Activated CD4-positive, CD25-positive, alpha-beta regulatory T cell treated with anti-CD3 and anti-CD28 coated beads, Interleukin-2, amount 50 U/mL, for 72 hours (primary cell): ENCODE measurements around the gene TUBE1.
A peak's percentile ranks its signal among the peaks of the same experiment; 100 is the strongest.
"Not testable (repeated sequence)": the region's sequence is repeated elsewhere in the genome, so short reads cannot be mapped to it uniquely, and the experiment has no call there.

ENCODE experiments used
- DNase-seq: peaks from one replicate; pipeline ENCODE4 v3.0.0; 2021

The TUBE1 gene

GRCh38 chr6:112087136-112087911, at the start of gene TUBE1, which contains the start of gene FAM229B:
Gene TUBE1 (minus strand): TSS chr6:112087482. CDS start chr6:112087434, 48 bp downstream.
Gene FAM229B (plus strand): TSS chr6:112087591. CDS start chr6:112099284, 11,693 bp downstream.
- DNase-seq: peak; percentile 84

- DNase-seq: no peak
Measured at GRCh38 chr6:112130878-112131277, 43.6 kb upstream of the TUBE1 start.

- DNase-seq: no peak
Measured at GRCh38 chr6:112128208-112128607, 40.9 kb upstream of the TUBE1 start.

- DNase-seq: no peak
Measured at GRCh38 chr6:112123982-112124381, 36.7 kb upstream of the TUBE1 start.

GRCh38 chr6:112122756-112123155, 35.5 kb upstream of the TUBE1 start:
- no peak for DNase-seq

GRCh38 chr6:112118034-112118433, 30.8 kb upstream of the TUBE1 start:
- no peak for DNase-seq

DNA sequence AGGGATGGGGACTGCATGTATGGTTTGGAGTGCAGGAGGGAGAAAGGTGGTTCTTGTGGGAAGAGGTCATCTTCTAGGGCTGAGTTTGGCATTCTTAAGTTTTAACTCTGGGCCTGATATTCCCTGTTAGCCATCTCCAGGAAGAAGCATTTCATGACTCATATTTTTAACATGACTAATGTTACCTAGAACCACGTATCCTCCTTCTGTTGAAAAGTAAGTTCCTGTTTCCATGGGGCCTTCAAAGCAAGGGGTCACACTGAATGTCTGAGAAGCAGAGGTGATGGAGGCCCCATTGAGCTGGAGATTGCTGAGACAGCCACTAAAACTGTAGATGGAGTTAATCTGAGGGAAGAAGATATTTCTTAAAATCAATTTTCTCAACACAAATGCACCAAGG, 30.3 kb upstream of the TUBE1 start:
- no peak for DNase-seq

- DNase-seq: no peak
Measured at GRCh38 chr6:112116221-112116620, 28.9 kb upstream of the TUBE1 start.

DNA sequence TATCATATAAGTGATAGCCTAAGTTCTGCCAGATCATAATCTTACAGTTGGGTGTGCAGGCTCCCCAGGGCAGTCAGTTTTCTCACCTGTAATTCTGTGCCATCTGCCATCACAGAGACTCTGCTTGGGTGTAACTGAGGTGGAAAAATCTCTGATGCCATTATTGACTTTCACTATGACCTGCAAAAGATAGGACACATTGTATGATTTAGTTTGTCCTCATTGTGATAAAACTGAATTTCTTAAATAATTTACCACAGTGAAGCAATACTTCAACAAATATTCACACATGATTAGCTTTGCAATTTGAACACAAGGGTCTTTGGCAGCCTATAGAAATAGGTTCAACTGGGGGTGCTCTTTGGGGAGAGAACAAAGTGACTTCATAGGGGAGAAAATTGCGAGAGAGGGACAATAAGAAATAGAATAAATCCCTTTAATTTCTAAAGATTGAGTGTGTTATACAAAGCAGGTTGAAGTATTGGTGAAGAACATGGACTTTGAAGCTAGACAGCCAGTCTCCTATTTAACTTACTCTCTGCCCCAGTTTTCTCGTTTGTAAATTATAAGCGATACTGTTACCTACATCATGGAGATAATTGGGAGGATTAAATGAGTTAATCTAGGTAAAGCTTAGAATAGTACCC, 27.4 kb upstream of the TUBE1 start:
- no peak for DNase-seq

DNA sequence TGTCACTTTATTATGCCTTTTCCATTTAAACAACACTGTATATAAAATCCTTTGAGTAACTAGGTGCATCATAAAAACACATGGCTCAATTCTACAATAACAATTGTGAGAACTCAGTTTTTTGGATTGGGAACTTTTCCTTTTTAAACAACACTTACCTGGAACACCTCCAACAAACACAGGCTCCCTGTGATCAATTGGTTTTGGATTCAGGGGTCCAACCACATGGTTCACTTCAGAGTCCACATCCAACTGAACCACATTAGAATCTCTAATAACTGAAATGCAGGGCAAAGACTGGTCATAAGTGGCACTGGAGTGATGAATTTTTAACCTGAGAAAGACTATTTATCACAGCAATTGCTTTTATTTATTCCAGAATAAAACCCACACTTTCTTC, 26.6 kb upstream of the TUBE1 start:
- DNase-seq: no peak

DNA sequence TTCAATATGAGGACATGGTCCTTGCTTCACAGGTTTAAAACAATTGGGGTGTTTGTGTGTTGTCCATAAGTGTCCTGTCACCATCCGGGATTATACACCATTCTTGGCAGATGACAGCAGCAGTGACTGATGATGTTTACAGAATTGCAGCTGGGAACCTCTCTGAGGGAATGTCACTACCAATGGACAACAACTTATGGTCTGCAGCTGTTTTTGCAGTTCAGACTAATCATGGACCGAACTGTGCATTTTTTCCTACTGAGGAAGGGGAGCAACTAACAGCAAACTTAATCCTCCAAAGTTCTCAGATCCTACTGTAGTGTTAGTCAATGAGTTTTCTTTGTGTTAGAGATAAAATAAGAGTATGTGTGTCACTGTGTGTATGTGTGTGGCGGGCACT, 26.1 kb upstream of the TUBE1 start:
- no peak for DNase-seq

- DNase-seq: no peak
Measured at GRCh38 chr6:112109262-112109661, 22.0 kb upstream of the TUBE1 start.

DNA sequence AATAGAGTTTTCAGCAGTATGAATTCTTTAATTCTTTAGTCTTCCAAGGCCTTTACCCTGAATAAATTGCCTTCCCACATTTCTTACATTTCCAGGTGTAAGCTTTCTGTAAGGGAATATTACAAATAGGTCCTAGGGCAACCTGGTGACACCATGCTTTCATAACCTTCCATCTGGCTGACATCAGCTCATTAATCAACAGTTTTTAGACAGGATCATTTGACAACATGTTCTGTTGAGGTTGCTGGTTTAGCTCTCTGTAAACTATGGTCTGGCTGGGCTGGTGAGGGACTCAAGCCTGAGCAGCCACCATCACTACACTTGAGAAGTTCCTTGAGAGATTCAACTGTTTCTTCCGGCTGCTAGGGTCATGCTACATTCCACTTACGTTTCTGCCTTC, 19.3 kb upstream of the TUBE1 start:
- no peak for DNase-seq

GRCh38 chr6:112106026-112106425, 18.7 kb upstream of the TUBE1 start:
- DNase-seq: not testable (repeated sequence)

DNA sequence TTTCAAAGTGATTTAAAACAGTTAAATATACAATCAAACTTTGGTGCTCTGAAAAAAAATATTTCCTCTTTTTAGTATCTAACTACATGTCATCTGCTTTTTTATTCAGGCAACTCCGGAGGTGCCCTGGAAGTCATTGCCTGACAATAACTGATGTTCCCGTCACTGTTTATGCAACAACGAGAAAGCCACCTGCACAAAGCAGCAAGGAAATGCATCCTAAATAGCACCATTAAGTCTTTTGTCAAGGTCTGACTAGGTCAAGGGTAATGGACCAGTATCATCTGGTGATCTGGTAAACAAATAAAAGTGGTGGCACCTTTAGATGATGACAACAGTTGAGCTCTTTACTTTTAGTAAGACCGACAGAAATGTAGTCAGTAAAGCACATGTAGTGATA, 13.3 kb upstream of the TUBE1 start:
- DNase-seq: no peak

GRCh38 chr6:112096901-112097300, 9.6 kb upstream of the TUBE1 start:
- no peak for DNase-seq

DNA sequence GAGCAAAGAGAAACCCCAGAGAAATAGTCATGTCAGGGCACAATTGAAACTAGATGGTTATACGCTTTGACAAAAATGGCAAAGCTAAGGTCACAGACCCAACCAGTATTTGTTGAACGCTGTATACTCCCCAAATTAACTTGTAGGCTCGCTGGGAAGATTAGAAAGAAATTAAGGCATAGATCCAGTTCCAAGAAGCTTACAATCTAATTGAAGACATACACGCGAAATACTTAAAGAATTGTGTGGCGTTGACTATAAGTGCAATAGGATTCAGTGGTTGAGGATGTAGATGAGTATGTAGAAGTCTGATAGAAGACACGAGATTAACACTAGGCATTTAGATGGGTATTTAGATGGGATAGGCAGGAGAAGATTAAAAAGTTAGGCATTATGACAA, 634 bp upstream of the TUBE1 start:
- no peak for DNase-seq

DNA sequence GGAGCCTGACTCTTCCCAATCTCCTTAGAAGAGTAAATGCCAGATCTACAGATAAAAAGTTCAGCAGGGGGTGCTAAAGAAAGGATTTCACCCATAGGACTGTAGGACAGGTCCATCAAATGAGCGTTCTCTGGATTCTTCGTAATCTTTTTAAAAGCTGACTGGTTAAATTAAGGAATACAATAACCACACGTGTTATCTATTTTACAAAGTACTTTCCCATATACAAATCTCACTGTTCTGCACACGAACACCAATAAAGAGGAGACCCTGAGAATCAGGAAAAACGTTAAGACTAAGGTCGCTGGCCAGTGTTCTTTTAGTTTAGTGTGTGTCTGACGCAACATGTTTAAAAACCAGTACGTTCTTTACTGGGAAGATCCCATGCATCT, 542 bp downstream of the TUBE1 start:
- DNase-seq: no peak

DNA sequence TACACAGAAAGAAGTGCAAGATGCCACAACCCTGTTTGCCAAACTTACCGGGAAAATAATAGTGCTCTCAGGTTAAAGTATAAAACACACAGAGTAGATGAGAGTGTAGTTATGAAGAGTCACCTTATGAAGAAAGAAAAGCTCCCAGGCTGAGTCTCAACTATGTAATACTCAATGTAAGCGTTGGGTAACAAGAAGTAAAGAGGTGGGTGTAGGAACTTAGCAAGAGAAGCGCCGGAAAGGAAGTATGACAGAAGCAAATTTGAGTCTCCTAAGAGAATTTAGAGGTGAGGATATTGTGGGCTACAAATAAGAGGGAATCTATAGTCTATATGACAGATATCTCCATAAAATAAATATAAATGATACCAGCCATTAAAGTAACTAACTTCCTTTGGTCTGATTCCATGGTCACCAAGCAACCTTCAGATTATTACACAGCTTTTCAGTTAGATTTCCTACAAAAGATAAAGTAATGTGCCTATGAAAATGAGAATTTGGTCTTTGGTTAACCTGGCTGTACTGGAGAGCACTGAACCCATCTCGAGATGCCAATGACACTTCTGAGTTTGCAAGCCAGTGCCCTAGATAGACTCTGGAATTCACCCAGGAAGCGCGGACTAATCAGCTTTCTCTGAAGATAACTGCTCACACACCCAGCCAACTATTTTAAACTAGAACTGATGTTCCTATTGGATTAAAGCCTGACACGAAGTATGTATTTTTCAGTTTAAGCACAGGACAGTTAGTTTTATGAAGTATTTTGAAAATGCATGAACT, 1.8 kb downstream of the TUBE1 start:
- DNase-seq: no peak

DNA sequence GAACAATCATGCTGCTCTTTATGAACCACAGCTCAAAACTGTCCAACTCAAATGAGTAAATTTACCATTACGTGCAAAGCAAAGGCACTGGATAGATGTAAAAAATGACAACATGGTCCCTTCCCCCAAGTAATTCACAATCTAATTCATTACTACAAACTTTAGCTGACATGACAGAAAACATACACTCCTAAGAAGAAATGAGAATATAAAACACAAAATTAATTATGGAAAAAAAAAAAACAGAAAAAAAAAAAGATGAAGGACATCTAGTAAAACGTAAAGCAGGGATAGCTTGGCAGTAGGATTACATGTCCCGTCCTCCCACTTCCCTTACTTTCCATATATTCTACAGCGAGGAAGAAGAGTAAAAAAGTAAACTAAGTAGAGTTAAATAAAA, 5.7 kb downstream of the TUBE1 start:
- no peak for DNase-seq

- no peak for DNase-seq
Measured at GRCh38 chr6:112066606-112067005, 20.7 kb downstream of the TUBE1 start.

GRCh38 chr6:112065426-112065986, 21.8 kb downstream of the TUBE1 start:
- no peak for DNase-seq

DNA sequence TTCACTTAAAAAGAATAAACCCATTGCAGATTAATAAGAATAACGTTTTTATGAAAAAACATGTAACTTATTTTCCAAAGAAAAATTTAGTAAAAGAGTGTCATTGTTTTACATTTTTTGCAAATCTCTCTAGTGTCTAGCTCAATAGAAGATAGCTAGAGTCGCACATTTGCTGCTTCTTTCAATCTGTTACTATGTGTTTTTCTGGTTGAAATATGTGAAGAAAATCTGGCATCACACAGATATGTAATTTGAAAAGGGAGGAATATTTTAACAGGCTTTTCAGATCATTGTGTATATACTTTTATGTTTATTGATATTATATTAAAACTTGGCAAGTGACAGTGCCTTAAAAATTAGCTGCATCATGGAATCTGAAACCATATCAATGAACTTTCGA, 24.3 kb downstream of the TUBE1 start:
- DNase-seq: no peak
